ENCODE measurements around the gene RGL2.

RGL2 gene

DNA sequence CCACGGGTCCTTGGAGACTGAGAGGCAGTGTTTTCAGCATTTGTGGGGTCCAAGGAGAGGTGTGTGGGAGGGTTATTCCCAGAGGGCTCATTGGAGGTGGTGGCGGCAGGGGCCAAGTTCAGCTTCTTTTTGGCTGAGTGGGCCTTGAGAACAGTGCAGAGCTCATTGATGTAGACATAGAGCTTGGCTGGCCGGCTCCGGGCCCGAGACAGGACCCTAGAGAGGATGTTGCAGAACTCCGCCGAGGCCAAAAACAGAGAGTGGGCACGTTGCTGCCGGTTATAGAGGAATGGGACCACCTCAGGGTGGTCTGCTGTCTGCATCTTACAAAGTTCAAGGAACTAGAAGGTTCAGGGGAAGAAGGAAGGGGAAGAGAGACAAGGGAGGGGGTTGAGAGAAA, 22.5 kb upstream of the RGL2 start:
- no peak overlapping the region for H3K4me3 ChIP-seq (ENCODE audit: control insufficient read depth, low read depth, low read length)

DNA sequence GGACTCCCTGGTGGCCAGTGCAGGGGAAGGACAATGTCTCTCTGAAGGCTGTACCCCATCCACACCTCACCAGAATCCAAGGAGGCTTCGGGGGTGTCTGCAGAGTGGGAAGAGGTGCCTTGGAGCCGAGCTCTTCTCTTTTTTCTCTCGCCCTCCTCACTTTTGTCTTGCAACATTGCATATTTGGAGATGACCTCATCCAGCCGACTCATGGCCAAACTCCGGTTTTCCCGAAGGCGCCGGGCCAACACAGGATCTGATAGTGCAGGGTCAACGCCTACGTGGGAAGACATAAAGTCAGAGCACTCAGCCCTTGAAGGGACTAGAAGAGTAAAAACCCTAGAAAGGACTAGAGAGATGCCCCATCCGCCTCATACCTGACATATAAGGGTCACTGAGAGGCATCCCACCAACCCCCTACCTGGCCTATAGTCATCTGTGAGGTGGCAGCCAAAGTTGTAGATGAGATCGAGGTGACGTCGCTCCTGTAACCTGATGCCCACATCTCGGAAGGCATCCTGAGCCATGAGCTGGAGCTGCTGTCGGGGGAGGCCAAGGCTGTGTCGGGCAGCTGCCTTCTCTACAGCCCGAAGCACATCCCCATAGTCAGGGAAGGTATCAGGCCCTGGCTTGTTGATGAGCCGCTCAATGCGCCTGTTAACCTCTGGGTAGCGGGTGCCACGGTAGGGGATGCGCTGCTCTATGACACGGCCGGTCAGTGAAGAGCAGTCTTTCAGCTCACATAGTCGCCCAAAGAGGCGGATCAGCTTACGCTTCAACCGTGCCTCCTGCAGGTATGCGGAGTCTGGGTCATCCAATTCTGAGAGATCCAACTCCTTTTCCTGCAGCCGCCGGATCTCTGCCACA, 21.8 kb upstream of the RGL2 start:
- TF ChIP-seq, protein P1, sequence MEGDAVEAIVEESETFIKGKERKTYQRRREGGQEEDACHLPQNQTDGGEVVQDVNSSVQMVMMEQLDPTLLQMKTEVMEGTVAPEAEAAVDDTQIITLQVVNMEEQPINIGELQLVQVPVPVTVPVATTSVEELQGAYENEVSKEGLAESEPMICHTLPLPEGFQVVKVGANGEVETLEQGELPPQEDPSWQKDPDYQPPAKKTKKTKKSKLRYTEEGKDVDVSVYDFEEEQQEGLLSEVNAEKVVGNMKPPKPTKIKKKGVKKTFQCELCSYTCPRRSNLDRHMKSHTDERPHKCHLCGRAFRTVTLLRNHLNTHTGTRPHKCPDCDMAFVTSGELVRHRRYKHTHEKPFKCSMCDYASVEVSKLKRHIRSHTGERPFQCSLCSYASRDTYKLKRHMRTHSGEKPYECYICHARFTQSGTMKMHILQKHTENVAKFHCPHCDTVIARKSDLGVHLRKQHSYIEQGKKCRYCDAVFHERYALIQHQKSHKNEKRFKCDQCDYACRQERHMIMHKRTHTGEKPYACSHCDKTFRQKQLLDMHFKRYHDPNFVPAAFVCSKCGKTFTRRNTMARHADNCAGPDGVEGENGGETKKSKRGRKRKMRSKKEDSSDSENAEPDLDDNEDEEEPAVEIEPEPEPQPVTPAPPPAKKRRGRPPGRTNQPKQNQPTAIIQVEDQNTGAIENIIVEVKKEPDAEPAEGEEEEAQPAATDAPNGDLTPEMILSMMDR (IDR thresholded peaks at IDR 0.05; ENCODE audit: control insufficient read depth, insufficient read depth, low read depth, low read length, missing control alignments): no peak
- DNase-seq (ENCODE audit: low read depth): no peak
- peak overlapping the region; percentile 19 for H3K4me3 ChIP-seq (ENCODE audit: control insufficient read depth, low read depth, low read length)

More for the DNA sequence above, 22.5 kb upstream of the RGL2 start:
- no peak for DNase-seq (ENCODE audit: low read depth)
- TF ChIP-seq, protein P1 (IDR thresholded peaks at IDR 0.05; ENCODE audit: control insufficient read depth, insufficient read depth, low read depth, low read length, missing control alignments): no peak

DNA sequence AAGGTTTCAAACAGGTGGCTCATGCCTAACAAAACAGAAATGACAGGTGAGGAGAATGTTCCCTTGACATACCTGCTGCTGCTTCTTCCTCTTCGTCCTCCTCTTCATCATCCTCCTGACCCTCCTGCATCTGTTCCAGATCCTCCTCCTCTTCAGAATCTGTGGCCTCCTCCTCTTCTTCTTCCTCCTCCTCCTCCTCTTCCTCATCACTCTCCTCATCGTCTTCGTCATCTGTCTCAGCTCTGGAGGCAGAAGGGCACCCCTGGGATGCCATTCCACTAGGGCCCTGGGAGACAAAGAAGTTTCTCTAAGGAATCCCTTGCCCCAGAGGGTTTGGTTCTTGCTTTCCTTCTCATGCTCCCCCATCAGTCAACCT, 21.2 kb upstream of the RGL2 start:
- DNase-seq (ENCODE audit: low read depth): no peak
- TF ChIP-seq, protein P1 (IDR thresholded peaks at IDR 0.05; ENCODE audit: control insufficient read depth, insufficient read depth, low read depth, low read length, missing control alignments): no peak
- peak overlapping the region; percentile 19 for H3K4me3 ChIP-seq (ENCODE audit: control insufficient read depth, low read depth, low read length)

DNA sequence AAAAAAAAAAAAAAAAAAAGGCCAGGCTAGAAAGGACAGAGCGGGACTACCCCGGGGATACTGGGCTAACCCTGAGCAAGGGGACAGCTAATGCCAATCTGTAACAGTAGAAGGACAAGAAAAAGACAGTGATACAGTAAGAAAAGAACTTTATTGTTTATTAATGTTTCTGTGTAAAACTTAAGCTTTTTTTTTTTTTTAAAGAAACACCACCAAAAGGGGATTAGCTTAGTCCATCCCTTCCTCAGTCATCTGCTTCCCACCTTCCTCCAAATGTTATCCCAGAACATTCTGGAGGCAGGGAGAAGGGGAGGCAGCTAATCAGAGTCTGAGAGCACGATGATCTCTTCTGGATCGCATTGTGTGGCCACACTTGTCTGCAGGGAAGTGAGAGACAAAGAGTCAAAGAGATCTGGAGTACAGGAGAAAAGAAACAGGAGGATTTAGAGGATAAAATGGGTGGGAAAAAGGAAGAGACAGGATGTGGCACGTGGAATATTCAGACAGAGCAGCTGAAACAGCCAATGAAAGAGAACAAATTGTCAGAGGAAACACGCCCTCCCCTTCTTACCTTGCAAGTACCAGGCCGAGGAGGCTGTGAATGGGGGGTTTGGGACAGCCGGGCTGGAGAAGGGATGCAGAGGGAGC, 19.8 kb upstream of the RGL2 start:
- TF ChIP-seq, protein P1 (IDR thresholded peaks at IDR 0.05; ENCODE audit: control insufficient read depth, insufficient read depth, low read depth, low read length, missing control alignments): no peak
- DNase-seq (ENCODE audit: low read depth): no peak
- peak overlapping the region; percentile 57 for H3K4me3 ChIP-seq (ENCODE audit: control insufficient read depth, low read depth, low read length)

DNA sequence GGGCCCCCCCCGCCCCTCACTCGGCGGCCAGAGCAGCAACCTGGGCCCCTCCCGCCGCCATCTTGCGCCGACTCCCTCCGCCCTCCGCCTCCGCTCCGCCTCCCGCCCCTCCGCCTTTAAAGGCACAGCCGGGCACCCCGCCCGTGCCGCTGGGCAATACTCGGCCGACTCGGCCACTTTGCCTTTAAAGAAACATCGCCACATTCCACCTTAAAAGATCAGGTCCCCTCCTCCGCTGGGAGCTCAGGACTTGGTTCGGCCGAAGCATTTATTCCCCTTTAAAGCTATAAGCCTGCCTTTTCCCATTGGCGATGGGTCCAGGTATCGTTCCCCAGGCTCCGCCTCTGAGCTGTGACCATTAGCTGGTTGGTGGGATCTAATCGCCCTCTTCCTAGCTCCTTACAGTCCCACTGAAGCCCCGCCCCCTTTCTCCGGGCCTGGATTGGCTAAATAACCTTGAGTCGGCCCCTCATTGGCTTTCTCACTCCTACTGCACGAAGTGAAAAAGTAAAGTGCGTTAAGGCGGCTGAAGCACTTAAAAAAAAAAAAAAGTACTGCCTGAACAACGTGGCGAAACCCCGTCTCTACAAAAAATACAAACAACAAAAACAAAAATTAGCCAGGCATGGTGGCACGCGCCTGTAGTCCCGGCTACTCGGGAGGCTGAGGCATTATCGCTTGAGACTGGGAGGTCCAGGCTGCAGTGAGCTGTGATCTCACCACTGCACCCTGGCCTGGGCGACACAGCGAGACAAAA, 19.1 kb upstream of the RGL2 start, which contains the start of gene ZBTB22:
Gene ZBTB22 (minus strand): TSS at position 76 of the 757 bp plus-strand sequence. CDS start 828 bp downstream, outside the sequence.
- H3K4me3 ChIP-seq (ENCODE audit: control insufficient read depth, low read depth, low read length): peak within 1 kb of the TSS; percentile 57
- TF ChIP-seq, protein P1 (IDR thresholded peaks at IDR 0.05; ENCODE audit: control insufficient read depth, insufficient read depth, low read depth, low read length, missing control alignments): no peak
- peak; percentile 97 for DNase-seq (ENCODE audit: low read depth)

DNA sequence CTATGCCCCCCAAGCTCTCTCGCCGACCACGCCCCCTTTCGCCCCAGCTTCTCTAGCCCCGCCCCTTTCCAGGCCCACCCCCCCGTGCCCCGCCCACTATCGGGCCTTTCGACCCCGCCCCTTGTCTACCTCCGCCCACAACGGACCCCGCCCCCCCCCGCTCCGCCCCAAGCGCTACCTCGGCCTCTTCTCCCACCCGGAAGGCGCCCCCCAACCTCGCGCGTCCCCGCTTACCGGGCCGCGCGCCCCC, 18.6 kb upstream of the RGL2 start:
- no peak for DNase-seq (ENCODE audit: low read depth)
- H3K4me3 ChIP-seq (ENCODE audit: control insufficient read depth, low read depth, low read length): peak overlapping the region; percentile 57
- TF ChIP-seq, protein P1 (IDR thresholded peaks at IDR 0.05; ENCODE audit: control insufficient read depth, insufficient read depth, low read depth, low read length, missing control alignments): no peak

Measured in AG09309 (cell line).